Activated naive CD4-positive, alpha-beta T cell treated with anti-CD3 and anti-CD28 coated beads, Interleukin-2, amount 10 ng/mL, durations not matched to agents 7 days and 5 days (primary cell): ENCODE measurements around the gene MESP2.

Experiments used
- CTCF ChIA-PET: fragments of 350-600 bp; sonication (Branson Sonifier 250); formaldehyde crosslinking; loops from one replicate; lab custom pipeline; 2021; ENCODE audit warnings: antibody characterized with exemption; lab: Charles Lee
- DNase-seq: peaks from one replicate; pipeline ENCODE4 v3.0.0-alpha.2; 2020
- H3K27ac Mint-ChIP-seq: one replicate; pipeline ENCODE4 v1.8.0; 2021; ENCODE audit warnings: mild to moderate bottlenecking, moderate library complexity, mixed read lengths
- H3K27me3 Mint-ChIP-seq: one replicate; pipeline ENCODE4 v1.8.0; 2021; ENCODE audit warnings: mild to moderate bottlenecking, mixed read lengths
- H3K36me3 Mint-ChIP-seq: one replicate; pipeline ENCODE4 v1.8.0; 2021; ENCODE audit warnings: mixed read lengths
- H3K4me1 Mint-ChIP-seq: one replicate; pipeline ENCODE4 v1.8.0; 2021; ENCODE audit warnings: mixed read lengths
- H3K4me3 Mint-ChIP-seq: one replicate; pipeline ENCODE4 v1.8.0; 2021; ENCODE audit warnings: mild to moderate bottlenecking, moderate library complexity, mixed read lengths
- H3K9me3 Mint-ChIP-seq: one replicate; pipeline ENCODE4 v1.8.0; 2021; ENCODE audit warnings: mixed read lengths

The MESP2 gene

DNA sequence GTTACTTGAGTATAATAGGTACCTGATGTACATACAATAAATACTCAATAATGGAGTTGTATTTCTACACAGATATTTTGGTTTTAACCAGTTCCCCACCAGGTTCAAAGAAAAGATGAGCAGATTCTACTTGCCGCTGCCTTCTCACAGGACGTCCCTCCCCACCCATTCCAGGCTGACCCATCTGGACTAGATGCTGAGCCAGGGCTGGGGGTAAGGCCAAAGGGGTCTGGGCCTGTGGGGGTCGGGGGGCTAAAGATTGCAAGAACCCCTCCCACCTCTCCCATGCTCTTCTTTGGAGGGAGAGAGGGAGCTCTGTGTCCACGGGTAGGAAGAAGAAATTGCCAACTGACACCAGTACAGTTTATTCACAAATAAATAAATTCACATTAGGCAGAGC lies 26.6 kb upstream of the MESP2 start:
- Mint-ChIP-seq H3K4me1 (peaks cover 6% of the 10 kb centered on the region), H3K27ac (no peak overlapping the region), H3K4me3 (peak overlapping the region; percentile 71), H3K36me3 (no peaks in the 10 kb centered on the region), H3K27me3 (peaks cover 60% of the 10 kb centered on the region), H3K9me3 (no peaks in the 10 kb centered on the region)
- CTCF ChIA-PET = interaction anchor here (0.8 to 1.7 kb wide), 4 partner anchors 9 to 127 kb away, joined by 3 to 8 read pairs (median 6); no protein-coding TSS in a partner anchor
- DNase-seq = no peak

DNA sequence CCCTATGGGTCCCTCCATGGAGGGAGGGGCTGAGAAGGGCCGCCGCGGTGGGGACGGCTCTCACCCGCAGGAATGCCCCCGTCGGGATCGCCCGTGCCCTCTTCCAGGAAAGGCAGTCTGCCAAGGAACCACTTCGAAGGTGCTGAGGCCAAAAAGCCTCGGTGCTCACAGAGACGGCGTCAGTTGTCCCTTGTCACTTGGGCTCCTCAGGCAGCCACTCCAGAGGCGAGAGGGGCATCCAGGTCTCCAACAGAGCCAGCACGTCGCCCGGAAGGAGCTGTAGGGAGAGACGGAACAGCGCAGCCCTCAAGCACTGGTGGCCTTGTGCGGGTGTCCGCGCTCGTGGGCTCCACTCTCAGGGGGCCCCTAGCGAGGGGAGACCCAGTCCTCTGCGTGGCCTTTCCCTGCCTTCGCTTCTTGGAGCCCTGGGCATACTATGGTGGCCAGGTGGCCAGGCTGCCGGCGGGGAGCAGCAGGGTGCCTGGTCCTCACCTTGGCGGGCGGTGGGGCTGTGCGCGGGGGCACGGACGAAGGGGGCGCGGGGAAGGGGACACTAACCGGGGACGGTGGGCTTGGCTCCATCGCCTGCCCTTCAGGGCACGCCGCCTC lies 26.1 kb upstream of the MESP2 start:
- peaks cover 6% of the 10 kb centered on the region for H3K4me1 Mint-ChIP-seq
- peak overlapping the region; percentile 71 for H3K4me3 Mint-ChIP-seq
- H3K27me3 Mint-ChIP-seq = peaks cover 61% of the 10 kb centered on the region
- DNase-seq = no peak
- no peaks in the 10 kb centered on the region for H3K36me3 Mint-ChIP-seq
- H3K27ac Mint-ChIP-seq = peak overlapping the region; percentile 28
- no peaks in the 10 kb centered on the region for H3K9me3 Mint-ChIP-seq
- CTCF ChIA-PET = interaction anchor here (0.8 to 1.7 kb wide), 6 partner anchors 10 to 127 kb away, joined by 3 to 8 read pairs (median 6); no protein-coding TSS in a partner anchor

DNA sequence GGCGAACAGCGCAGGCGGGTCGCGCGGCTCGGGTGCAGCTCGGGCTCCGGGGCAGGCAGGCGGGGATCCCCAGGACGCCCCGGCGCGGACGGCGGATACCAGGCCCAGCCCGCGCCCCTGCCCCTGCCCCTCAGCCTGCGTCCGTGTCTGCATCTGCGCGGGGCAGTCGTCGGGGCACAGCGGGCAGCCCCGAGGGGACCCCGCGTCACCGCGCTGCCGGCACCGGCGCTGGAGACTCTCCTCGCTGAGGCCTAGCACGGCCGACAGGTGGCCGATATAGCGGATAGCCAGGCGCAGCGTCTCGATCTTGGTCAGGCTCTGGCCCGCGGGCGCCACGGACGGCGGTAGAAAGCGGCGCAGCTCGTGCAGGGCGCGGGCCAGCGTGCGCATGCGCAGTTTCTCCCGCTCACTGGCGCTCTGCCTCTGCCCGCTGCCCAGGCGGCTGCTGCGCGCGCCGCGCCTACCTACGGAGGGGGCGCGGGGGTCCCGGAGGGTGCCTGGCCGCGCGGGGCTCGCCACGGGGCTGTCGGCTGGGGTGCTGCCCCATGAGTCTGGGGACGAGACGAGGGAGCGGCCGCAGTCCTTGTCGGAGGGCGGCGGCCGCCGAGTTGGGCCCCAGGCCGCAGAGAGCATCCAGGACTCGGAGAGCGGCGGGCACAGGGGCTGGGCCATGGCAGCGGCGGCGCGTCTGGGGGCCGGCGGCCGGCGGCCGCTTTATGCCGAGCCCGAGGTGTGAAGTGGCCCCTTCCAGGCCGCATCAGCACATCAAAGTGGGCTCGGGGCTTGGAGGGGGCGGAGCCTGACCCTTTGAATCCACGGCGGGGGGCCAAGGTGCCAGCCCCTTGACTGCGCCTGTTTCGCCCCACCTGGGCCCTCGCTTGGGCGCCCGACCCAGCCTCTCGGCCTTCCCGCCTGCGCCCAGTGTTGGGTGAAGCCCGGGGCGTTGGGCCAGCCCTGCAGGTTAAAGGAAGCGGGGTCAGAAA lies 25.3 kb upstream of the MESP2 start, which contains the start of gene MESP1:
Gene MESP1 (minus strand): TSS at position 690 of the 983 bp plus-strand sequence. CDS start 18 bp downstream, at position 672.
- Mint-ChIP-seq H3K4me1 (peaks cover 6% of the 10 kb centered on the region), H3K9me3 (no peaks in the 10 kb centered on the region), H3K27ac (no peak within 1 kb of the TSS), H3K36me3 (no peaks in the 10 kb centered on the region), H3K27me3 (peaks cover 64% of the 10 kb centered on the region), H3K4me3 (peak within 1 kb of the TSS; percentile 72)
- CTCF ChIA-PET = interaction anchor here (1.2 to 1.7 kb wide), 4 partner anchors 10 to 126 kb away, joined by 5 to 7 read pairs (median 6); no protein-coding TSS in a partner anchor
- peak; percentile 91 for DNase-seq

DNA sequence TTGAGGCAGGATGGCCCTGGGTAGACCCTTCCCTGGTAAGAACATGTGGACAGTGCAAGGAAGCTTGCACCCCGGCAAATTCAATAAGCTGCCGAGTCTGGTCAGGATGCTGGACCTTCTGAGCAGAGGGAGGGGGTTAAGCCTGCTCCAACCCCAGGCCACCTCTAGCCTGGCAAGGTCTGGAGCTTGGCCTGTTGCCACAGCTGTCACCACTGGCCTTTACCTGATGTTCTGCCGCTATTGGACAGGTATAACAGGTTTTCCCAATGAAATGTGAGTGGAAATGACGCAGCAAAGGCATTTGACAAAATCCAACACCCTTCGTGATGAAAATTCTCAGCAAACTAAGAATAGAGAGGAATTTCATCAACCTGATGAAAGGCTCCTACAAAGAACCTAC lies 24.4 kb upstream of the MESP2 start:
- Mint-ChIP-seq H3K27me3 (peaks cover 73% of the 10 kb centered on the region), H3K9me3 (no peaks in the 10 kb centered on the region), H3K27ac (no peak overlapping the region), H3K4me1 (peaks cover 6% of the 10 kb centered on the region), H3K36me3 (no peaks in the 10 kb centered on the region), H3K4me3 (peak overlapping the region; percentile 23)
- DNase-seq = no peak
- CTCF ChIA-PET = interaction anchor here (0.7 to 2.1 kb wide), 3 partner anchors 10 to 123 kb away, joined by 3 to 8 read pairs (median 6); no protein-coding TSS in a partner anchor

DNA sequence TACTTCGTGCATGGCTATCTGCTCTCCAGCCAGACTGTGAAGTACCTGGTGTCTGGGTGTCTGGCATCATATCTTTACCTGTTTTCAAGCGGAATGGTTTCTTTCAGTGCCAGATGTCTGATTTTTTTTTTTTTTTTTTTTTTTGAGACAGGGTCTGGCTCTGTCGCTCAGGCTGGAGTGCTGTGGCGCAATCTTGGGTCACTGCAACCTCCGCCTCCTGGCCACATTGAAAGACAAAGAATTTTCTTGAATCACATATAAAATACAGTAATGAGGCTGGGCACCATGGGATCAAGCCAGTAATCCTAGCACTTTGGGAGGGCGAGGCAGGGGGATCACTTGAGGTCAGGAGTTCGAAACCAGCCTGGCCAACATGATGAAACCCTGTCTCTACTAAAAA lies 22.3 kb upstream of the MESP2 start:
- DNase-seq = no peak
- H3K9me3 Mint-ChIP-seq = no peaks in the 10 kb centered on the region
- CTCF ChIA-PET = interaction anchor here (2.1 kb wide), 1 partner anchor 8 kb away, joined by 8 read pairs; no protein-coding TSS in a partner anchor
- no peaks in the 10 kb centered on the region for H3K36me3 Mint-ChIP-seq
- no peak overlapping the region for H3K27ac Mint-ChIP-seq
- H3K4me1 Mint-ChIP-seq = peaks cover 6% of the 10 kb centered on the region
- peaks cover 71% of the 10 kb centered on the region for H3K27me3 Mint-ChIP-seq
- H3K4me3 Mint-ChIP-seq = no peak overlapping the region

DNA sequence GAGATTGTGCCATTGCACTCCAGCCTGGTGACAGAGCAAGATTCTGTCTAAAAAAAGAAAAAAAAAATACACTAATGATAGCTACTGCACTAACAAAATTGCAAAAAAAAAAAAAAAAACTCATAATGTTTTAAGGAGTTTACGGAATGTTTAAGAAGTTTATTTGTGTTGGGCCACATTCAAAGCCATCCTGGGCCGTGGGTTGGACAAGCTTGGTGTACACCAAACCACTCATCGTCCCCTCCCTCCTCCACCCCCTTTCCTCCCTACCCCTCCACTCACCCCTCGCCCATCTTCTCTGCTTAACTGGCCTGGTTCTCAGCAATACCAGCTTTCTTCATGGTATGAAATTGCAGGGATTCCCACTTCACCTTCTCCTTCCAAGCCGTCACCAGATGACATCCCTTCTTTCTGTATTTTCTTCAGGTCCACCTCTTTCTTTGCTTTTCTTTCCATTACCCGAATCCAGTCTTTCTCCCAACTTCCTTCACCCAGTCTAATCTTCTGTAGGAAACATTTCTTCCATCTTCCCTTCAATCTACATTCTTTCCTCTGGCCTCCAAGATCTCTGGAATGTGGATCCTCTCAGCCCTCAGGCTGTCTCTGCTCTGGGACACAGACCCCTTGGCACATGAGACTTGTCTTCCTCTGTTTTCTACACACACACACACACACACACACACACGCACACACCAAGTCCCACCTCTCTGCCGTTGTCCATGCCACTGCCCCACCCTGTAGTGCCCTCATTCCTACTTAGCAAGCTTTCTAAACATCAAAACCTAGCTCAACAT lies 21.6 kb upstream of the MESP2 start:
- DNase-seq = no peak
- Mint-ChIP-seq H3K9me3 (no peaks in the 10 kb centered on the region), H3K36me3 (no peaks in the 10 kb centered on the region), H3K4me3 (peak overlapping the region; percentile 6), H3K27me3 (peaks cover 71% of the 10 kb centered on the region), H3K4me1 (peaks cover 4% of the 10 kb centered on the region), H3K27ac (no peak overlapping the region)
- CTCF ChIA-PET = interaction anchor here (0.6 to 1.2 kb wide), 3 partner anchors 34 to 145 kb away, joined by 3 read pairs; no protein-coding TSS in a partner anchor

DNA sequence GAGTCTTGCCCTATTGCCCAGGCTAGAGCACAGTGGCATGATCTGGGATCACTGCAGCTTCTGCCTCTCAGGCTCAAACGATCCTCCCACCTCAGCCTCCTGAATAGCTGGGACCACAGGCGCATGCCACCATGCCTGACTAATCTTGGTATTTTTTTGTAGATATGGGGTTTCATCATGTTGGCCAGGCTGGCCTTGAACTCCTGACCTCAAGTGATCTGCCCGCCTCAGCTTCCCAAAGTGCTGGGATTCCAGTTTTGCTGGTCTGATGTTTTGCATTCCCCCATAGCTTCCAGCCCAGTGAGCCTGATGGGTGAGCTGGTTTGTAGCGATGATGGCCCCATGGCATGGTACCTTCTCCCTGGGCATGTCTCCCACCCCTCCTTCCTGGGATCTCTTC lies 20.4 kb upstream of the MESP2 start:
- DNase-seq = no peak
- no peak overlapping the region for H3K4me3 Mint-ChIP-seq
- H3K27ac Mint-ChIP-seq = no peak overlapping the region
- peaks cover 73% of the 10 kb centered on the region for H3K27me3 Mint-ChIP-seq
- H3K9me3 Mint-ChIP-seq = no peaks in the 10 kb centered on the region
- CTCF ChIA-PET = interaction anchor here (1.2 kb wide), 1 partner anchor 119 kb away, joined by 3 read pairs; no protein-coding TSS in a partner anchor
- no peaks in the 10 kb centered on the region for H3K4me1 Mint-ChIP-seq
- no peaks in the 10 kb centered on the region for H3K36me3 Mint-ChIP-seq

DNA sequence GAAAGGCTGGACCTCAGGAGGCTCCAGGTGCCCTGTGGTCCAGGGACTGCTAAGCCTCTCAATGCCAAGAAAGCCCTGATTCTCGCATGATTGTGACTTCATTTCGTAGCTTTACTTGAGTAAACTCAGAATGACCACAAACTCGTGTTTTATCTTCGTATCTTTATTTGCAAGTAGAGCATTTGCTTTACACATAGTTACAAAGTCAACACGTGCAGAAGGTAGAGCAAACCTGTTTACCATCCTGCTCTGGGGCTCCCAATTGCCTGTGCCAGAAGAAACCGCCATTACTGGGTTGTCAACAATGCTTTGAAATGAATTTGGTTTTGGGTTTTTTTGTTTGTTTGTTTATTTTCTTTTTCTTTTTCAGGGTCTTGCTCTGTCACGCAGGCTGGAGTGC lies 19.2 kb upstream of the MESP2 start:
- H3K27ac Mint-ChIP-seq = no peak overlapping the region
- no peak for DNase-seq
- CTCF ChIA-PET = no interaction called here
- H3K4me1 Mint-ChIP-seq = no peaks in the 10 kb centered on the region
- no peak overlapping the region for H3K4me3 Mint-ChIP-seq
- no peaks in the 10 kb centered on the region for H3K9me3 Mint-ChIP-seq
- peaks cover 72% of the 10 kb centered on the region for H3K27me3 Mint-ChIP-seq
- no peaks in the 10 kb centered on the region for H3K36me3 Mint-ChIP-seq

DNA sequence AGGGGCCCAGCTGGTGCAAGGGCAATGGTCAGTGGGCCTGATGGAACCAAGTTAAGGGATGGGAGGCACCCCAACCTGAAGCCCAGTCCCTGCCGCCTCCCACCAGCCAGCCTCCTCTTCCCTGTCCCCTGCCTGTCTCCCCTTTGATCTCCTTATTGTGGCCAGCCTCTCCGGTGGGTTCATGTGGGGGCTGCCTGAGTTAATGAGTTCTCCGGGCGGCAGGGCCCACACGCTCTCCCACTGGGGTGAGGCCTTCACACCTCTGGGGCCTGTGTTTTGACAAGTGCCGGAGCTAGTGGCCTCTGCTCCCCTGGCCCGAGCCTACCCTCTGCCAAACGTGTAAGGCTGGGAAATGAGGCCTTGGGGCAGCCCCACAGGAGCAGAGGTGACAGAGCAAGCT lies 17.8 kb upstream of the MESP2 start:
- Mint-ChIP-seq H3K4me1 (no peaks in the 10 kb centered on the region), H3K27me3 (peaks cover 61% of the 10 kb centered on the region), H3K36me3 (no peaks in the 10 kb centered on the region), H3K4me3 (no peak overlapping the region), H3K9me3 (no peaks in the 10 kb centered on the region), H3K27ac (no peak overlapping the region)
- no peak for DNase-seq
- CTCF ChIA-PET = interaction anchor here (1.3 to 6.2 kb wide), 3 partner anchors 117 to 313 kb away, joined by 3 to 120 read pairs (median 49); no protein-coding TSS in a partner anchor

DNA sequence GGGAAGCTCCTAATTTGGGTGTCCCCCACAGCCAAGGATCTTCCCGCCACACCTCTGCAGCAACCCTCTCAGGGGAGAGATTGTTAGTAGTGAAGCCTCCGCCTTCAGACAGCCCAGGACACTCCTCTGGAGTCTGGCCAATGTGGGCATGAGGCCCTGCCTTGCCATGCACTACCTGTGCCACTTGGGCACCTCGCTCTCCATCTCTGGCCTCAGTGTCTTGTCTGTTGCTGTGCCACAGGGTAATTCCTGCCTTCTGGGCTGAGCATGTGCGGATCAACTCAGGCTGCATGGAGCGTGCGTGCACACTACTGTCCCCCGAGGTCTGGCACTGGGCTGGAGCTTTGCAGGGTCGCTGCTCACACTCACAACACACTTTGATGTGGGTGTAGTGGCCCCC lies 17.2 kb upstream of the MESP2 start:
- no peak for DNase-seq
- Mint-ChIP-seq H3K36me3 (no peaks in the 10 kb centered on the region), H3K4me3 (no peak overlapping the region), H3K4me1 (no peaks in the 10 kb centered on the region), H3K9me3 (no peaks in the 10 kb centered on the region), H3K27ac (no peak overlapping the region), H3K27me3 (peaks cover 54% of the 10 kb centered on the region)
- CTCF ChIA-PET = interaction anchor here (1.3 to 6.2 kb wide), 3 partner anchors 117 to 313 kb away, joined by 3 to 120 read pairs (median 49); no protein-coding TSS in a partner anchor

DNA sequence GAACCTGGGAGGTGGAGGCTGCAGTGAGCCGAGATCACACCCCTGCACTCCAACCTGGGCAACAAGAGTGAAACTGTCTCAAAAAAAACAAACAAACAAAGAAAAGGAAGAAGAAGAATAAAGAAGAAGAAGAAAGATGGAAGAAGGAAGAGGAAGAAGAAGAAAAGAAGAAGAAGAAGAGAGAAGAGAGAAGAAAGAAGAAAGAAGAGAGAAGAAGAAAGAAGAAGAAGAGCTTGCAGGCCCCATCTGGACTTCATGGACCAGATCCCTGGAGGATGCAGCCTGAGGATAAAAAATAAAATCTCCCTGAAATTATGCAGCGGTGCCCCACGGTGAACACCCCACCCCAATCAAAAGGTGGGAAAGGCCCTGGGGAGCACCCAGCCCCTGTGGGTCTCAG lies 16.3 kb upstream of the MESP2 start:
- CTCF ChIA-PET = interaction anchor here (0.7 to 6.2 kb wide), 9 partner anchors 13 to 457 kb away, joined by 3 to 120 read pairs (median 4); partner anchors contain the start of gene AP3S2
- Mint-ChIP-seq H3K27ac (no peak overlapping the region), H3K36me3 (no peaks in the 10 kb centered on the region), H3K27me3 (peaks cover 45% of the 10 kb centered on the region), H3K9me3 (no peaks in the 10 kb centered on the region), H3K4me3 (no peak overlapping the region), H3K4me1 (no peaks in the 10 kb centered on the region)
- no peak for DNase-seq

DNA sequence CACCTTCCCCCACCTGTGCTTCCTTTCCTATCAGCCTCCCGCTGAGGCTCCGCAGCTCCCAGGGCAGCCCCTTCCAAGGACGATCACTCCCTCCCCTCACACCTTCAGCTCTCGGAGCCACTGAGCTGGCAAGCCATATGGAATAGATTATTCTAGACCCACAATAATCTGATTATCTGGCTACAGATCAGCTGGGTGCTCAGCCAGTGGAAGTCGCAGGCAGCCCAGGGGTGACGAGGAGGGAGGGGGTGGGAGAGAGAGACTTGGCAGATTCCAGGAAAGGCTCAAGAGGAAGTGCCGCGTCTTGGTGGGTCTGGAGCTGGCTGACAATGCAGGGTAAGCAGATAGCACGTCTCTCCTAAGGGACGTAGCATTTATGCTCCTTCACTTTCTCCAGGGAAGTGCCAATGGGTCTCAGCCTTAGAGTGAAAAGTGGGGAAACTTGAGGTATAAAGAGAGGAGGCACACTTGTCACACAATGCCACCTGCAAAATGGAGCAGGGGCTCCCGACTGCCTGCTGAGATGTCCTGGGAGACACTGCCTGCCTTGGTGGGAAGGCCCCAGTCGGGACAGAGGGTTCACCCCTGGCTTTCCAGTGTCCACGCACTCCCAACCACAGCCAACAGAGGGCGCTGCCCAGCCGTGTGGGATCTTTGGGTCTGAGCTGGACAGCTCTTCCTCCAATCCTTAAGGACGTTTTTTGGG lies 15.7 kb upstream of the MESP2 start:
- no peaks in the 10 kb centered on the region for H3K4me1 Mint-ChIP-seq
- H3K9me3 Mint-ChIP-seq = no peaks in the 10 kb centered on the region
- CTCF ChIA-PET = interaction anchor here (0.6 to 6.2 kb wide), 27 partner anchors 8 to 456 kb away, joined by 3 to 120 read pairs (median 4); partner anchors contain the start of genes AP3S2 and MESP1
- no peak overlapping the region for H3K4me3 Mint-ChIP-seq
- DNase-seq = peak; percentile 79
- H3K27me3 Mint-ChIP-seq = peaks cover 42% of the 10 kb centered on the region
- H3K36me3 Mint-ChIP-seq = no peaks in the 10 kb centered on the region
- no peak overlapping the region for H3K27ac Mint-ChIP-seq
